HCT116 (cell line): ENCODE measurements around the gene TBC1D2. TPM values are rescaled to one million over a fixed set of nuclear protein-coding genes. Genes with fewer than 3 reads are reported as not detected.

Experiments
- ATAC-seq: fragments of 200-7000 bp; cut with Tn5 transposase; 2 replicates; pipeline ENCODE4 v1.9.1; 2020; ENCODE audit warnings: mild to moderate bottlenecking, moderate library complexity
- BruUV-seq: library from RNA; stranded (reverse); fragments of 400-500 nt; replicated peaks from 2 replicates; lab custom pipeline; 2021; lab: Mats Ljungman, UMichigan
- CTCF ChIA-PET: fragments of 300-600 bp; sonication (Branson Sonifier 250); formaldehyde crosslinking; loops from one replicate; lab custom pipeline; 2021; ENCODE audit warnings: antibody characterized with exemption; lab: Charles Lee
- POLR2A ChIA-PET: fragments of 300-600, 350-600 bp; sonication (Branson Sonifier 250); formaldehyde crosslinking; loops from one replicate; lab custom pipeline; 2021; ENCODE audit warnings: antibody characterized with exemption; lab: Charles Lee
- RAD21 ChIA-PET, 2 experiments: fragments of 300-600 bp; sonication (Branson Sonifier 250); formaldehyde crosslinking; loops; one replicate each; lab custom pipeline; 2023; ENCODE audit warnings: low total read pairs in 2 of 2; ENCODE audit not compliant: uncharacterized antibody in 2 of 2, unreplicated experiment in 2 of 2, low non-redundant PET in 1 of 2; lab: Charles Lee
- DNase-seq: peaks from one replicate; pipeline ENCODE4 v3.0.0-alpha.2; 2010; ENCODE audit warnings: low read depth, low spot score
- H2AFZ ChIP-seq: fragments of 200-600 bp; shearing (Covaris generic), sonication (generic); 2 replicates; pipeline ENCODE4 v1.6.1; 2017; ENCODE audit warnings: low read depth, mixed run types, mixed read lengths, antibody characterized with exemption, low read length; ENCODE audit not compliant: poor library complexity, severe bottlenecking
- H3K27ac ChIP-seq: 2 replicates; pipeline ENCODE4 v1.5.1; 2012; ENCODE audit warnings: low read depth, low read length
- H3K27me3 ChIP-seq: fragments of 200-600 bp; sonication (generic); 2 replicates; pipeline ENCODE4 v1.6.1; 2016; ENCODE audit warnings: mixed run types, low read length, mixed read lengths; ENCODE audit not compliant: insufficient read depth
- H3K36me3 ChIP-seq, 2 experiments: fragments of 200-500 bp in 1 of 2; fragments of 200-600 bp in 1 of 2; sonication (Bioruptor generic) in 1 of 2; sonication (generic) in 1 of 2; 2 replicates each; pipeline versions ENCODE4 v1.5.1 to v1.6.1; 2014 to 2016; ENCODE audit warnings: low read length in 2 of 2, inconsistent platforms in 1 of 2, mixed read lengths in 1 of 2, mixed run types in 1 of 2; ENCODE audit not compliant: insufficient read depth in 2 of 2, control insufficient read depth in 1 of 2
- H3K4me1 ChIP-seq, 2 experiments: fragments of 200-600 bp in 1 of 2; sonication (generic) in 1 of 2; 2 replicates each; pipeline versions ENCODE4 v1.5.1 to v1.6.1; 2012 to 2017; ENCODE audit warnings: low read length in 2 of 2, inconsistent platforms in 1 of 2, mild to moderate bottlenecking in 1 of 2, mixed read lengths in 1 of 2, mixed run types in 1 of 2, moderate library complexity in 1 of 2; ENCODE audit not compliant: insufficient read depth in 2 of 2, control insufficient read depth in 1 of 2
- H3K4me2 ChIP-seq: fragments of 200-600 bp; sonication (generic); 2 replicates; pipeline ENCODE4 v1.6.1; 2017; ENCODE audit warnings: mixed run types, low read length, mixed read lengths
- H3K4me3 ChIP-seq, 2 experiments: fragments of 200-600 bp in 1 of 2; sonication (generic) in 1 of 2; replicated peaks in 1 of 2; 2 replicates each; pipeline ENCODE4 v1.5.1; 2011 to 2016; ENCODE audit warnings: low read length in 2 of 2, control low read depth in 1 of 2, low read depth in 1 of 2, mild to moderate bottlenecking in 1 of 2, mixed read lengths in 1 of 2, mixed run types in 1 of 2
- H3K79me2 ChIP-seq: fragments of 200-600 bp; sonication (generic); 2 replicates; pipeline ENCODE4 v1.6.1; 2017; ENCODE audit warnings: mild to moderate bottlenecking, mixed run types, low read length, moderate library complexity, mixed read lengths; ENCODE audit not compliant: insufficient read depth
- H3K9ac ChIP-seq: fragments of 200-600 bp; sonication (generic); 2 replicates; pipeline ENCODE4 v1.6.1; 2016; ENCODE audit warnings: low read length, mixed read lengths
- H3K9me2 ChIP-seq: fragments of 200-600 bp; sonication (generic), shearing (Covaris generic); 2 replicates; pipeline ENCODE4 v1.6.1; 2017; ENCODE audit warnings: mixed run types, mild to moderate bottlenecking, moderate library complexity; ENCODE audit not compliant: insufficient read depth
- H3K9me3 ChIP-seq, 2 experiments: fragments of 200-500 bp in 1 of 2; fragments of 200-600 bp in 1 of 2; sonication (Bioruptor generic) in 1 of 2; sonication (generic) in 1 of 2; 2 replicates each; pipeline ENCODE4 v1.6.1; 2014 to 2017; ENCODE audit warnings: low read length in 2 of 2, mixed read lengths in 2 of 2, inconsistent platforms in 1 of 2, low read depth in 1 of 2, mild to moderate bottlenecking in 1 of 2, mixed run types in 1 of 2, moderate library complexity in 1 of 2; ENCODE audit not compliant: control insufficient read depth in 1 of 2, insufficient read depth in 1 of 2
- H4K20me1 ChIP-seq: fragments of 200-600 bp; sonication (generic), shearing (Covaris generic); 2 replicates; pipeline ENCODE4 v1.6.1; 2017; ENCODE audit warnings: mixed run types, mild to moderate bottlenecking, moderate library complexity; ENCODE audit not compliant: insufficient read depth
- CEBPB ChIP-seq: IDR thresholded peaks from 2 replicates; pipeline ENCODE4 v1.6.1; 2012; ENCODE audit warnings: low read depth
- ELF1 ChIP-seq: IDR thresholded peaks from 2 replicates; pipeline ENCODE4 v1.6.1; 2012; ENCODE audit warnings: low read depth, borderline replicate concordance
- EZH2 ChIP-seq: fragments of 200-600 bp; sonication (generic); IDR thresholded peaks from 2 replicates; pipeline ENCODE4 v1.6.1; 2017; ENCODE audit warnings: antibody characterized with exemption, mixed run types
- EZH2phosphoT487 ChIP-seq: fragments of 200-600 bp; IDR thresholded peaks from 2 replicates; pipeline ENCODE4 v1.6.1; 2018; ENCODE audit warnings: antibody characterized with exemption, borderline replicate concordance
- FOSL1 ChIP-seq: IDR thresholded peaks from 2 replicates; pipeline ENCODE4 v1.6.1; 2012; ENCODE audit warnings: low read depth
- JUND ChIP-seq: IDR thresholded peaks from 2 replicates; pipeline ENCODE4 v1.6.1; 2012
- POLR2A ChIP-seq: IDR thresholded peaks from 2 replicates; pipeline ENCODE4 v1.7.0; 2011; ENCODE audit warnings: borderline replicate concordance; ENCODE audit not compliant: insufficient read depth, insufficient read length; ENCODE audit errors: extremely low read depth
- RAD21 ChIP-seq: IDR thresholded peaks from 2 replicates; pipeline ENCODE4 v1.6.1; 2012; ENCODE audit warnings: low read depth, mild to moderate bottlenecking
- SIN3A ChIP-seq: IDR thresholded peaks from 2 replicates; pipeline ENCODE4 v1.6.1; 2012; ENCODE audit warnings: low read depth
- TCF7L2 ChIP-seq: IDR thresholded peaks from 2 replicates; pipeline ENCODE4 v1.7.0; 2011; ENCODE audit warnings: borderline replicate concordance, inconsistent platforms; ENCODE audit not compliant: insufficient read depth, insufficient read length; ENCODE audit errors: extremely low read depth
- ZBTB33 ChIP-seq: IDR thresholded peaks from 2 replicates; pipeline ENCODE4 v1.6.1; 2011; ENCODE audit warnings: mild to moderate bottlenecking, low read length, moderate library complexity; ENCODE audit not compliant: insufficient replicate concordance; ENCODE audit errors: extremely low read depth
- ZFX ChIP-seq: fragments of 450-650 bp; IDR thresholded peaks from 2 replicates; pipeline ENCODE4 v1.6.1; 2017
- intact Hi-C: fragments of 100-400 bp; cut with micrococcal nuclease; formaldehyde crosslinking; loops from 2 replicates; pipeline ENCODE4 v1.10.0; 2022
- total RNA-seq: library from RNA; stranded (reverse); gene quantifications from one replicate; pipeline ENCODE4 v1.2.1, GENCODE V29; 2021; ENCODE audit not compliant: unreplicated experiment
- TF ChIP-seq, protein P1 (sequence below): IDR thresholded peaks from 2 replicates; pipeline ENCODE4 v1.6.1; 2012
- TF ChIP-seq, protein P2 (sequence below), 3 experiments: fragments of 200-600 bp in 1 of 3; sonication (generic) in 1 of 3; IDR thresholded peaks in 2 of 3; conservative IDR thresholded peaks in 1 of 3; 2 replicates each; pipeline ENCODE4 v1.5.1; 2012 to 2017; ENCODE audit warnings: low read depth in 2 of 3, low read length in 2 of 3, antibody characterized with exemption in 1 of 3, borderline replicate concordance in 1 of 3, control low read depth in 1 of 3, mild to moderate bottlenecking in 1 of 3, mixed read lengths in 1 of 3, mixed run types in 1 of 3, moderate library complexity in 1 of 3; ENCODE audit not compliant: insufficient read depth in 1 of 3

The TBC1D2 gene
- total RNA-seq, 1 experiment from 2014 or later: 9.8 TPM

GRCh38 chr9:98230789-98231188 is 24.7 kb downstream of the TBC1D2 start (continued):
- TF ChIP-seq POLR2A (no peak), FOSL1 (no peak), CEBPB (no peak), JUND (no peak)
- TF ChIP-seq, protein P1, sequence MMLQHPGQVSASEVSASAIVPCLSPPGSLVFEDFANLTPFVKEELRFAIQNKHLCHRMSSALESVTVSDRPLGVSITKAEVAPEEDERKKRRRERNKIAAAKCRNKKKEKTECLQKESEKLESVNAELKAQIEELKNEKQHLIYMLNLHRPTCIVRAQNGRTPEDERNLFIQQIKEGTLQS: no peak

DNA sequence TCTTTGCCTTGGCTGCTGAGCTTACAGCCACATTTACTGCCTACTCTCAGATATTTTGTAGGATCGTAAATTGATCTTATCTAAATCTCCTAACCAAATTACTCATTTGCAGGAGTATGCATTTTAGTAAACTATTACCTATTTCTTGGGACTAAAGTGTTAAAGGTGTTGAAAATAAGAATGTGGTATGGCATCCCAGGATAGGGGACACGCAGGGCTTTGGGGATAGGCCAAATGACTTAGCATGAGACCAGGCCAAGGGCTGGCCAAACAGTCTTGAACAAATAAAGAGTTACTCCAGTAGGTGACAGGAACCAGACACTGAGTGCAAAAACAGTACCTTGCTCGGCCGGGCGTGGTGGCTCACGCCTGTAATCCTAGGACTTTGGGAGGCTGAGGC is 25.1 kb downstream of the TBC1D2 start:
- ChIA-PET CTCF (interaction anchor here (1.3 kb wide), 1 partner anchor 12 kb away, joined by 3 read pairs; no protein-coding TSS in a partner anchor), RAD21 (no interaction called here)
- no peaks in the 10 kb centered on the region for H3K79me2 ChIP-seq
- intact Hi-C loops: no loop called here
- no peak for ATAC-seq
- TF ChIP-seq EZH2: no peak
- no peak for TF ChIP-seq ZBTB33
- TF ChIP-seq POLR2A: no peak
- TF ChIP-seq, protein P2, sequence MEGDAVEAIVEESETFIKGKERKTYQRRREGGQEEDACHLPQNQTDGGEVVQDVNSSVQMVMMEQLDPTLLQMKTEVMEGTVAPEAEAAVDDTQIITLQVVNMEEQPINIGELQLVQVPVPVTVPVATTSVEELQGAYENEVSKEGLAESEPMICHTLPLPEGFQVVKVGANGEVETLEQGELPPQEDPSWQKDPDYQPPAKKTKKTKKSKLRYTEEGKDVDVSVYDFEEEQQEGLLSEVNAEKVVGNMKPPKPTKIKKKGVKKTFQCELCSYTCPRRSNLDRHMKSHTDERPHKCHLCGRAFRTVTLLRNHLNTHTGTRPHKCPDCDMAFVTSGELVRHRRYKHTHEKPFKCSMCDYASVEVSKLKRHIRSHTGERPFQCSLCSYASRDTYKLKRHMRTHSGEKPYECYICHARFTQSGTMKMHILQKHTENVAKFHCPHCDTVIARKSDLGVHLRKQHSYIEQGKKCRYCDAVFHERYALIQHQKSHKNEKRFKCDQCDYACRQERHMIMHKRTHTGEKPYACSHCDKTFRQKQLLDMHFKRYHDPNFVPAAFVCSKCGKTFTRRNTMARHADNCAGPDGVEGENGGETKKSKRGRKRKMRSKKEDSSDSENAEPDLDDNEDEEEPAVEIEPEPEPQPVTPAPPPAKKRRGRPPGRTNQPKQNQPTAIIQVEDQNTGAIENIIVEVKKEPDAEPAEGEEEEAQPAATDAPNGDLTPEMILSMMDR (IDR thresholded peaks at IDR 0.05 in 2 of 3, conservative IDR thresholded peaks at IDR 0.05 in 1 of 3; ENCODE audit: borderline replicate concordance in 1 of 3, insufficient read depth in 1 of 3, low read depth in 2 of 3, low read length in 2 of 3): no peak
- no peak for TF ChIP-seq ELF1
- no peak for TF ChIP-seq TCF7L2
- TF ChIP-seq, protein P1: no peak
- no peak for TF ChIP-seq ZFX
- no peak for TF ChIP-seq RAD21
- no peak for TF ChIP-seq SIN3A
- no peak for TF ChIP-seq EZH2phosphoT487
- TF ChIP-seq, all 23 proteins: peak for 0
- no peak overlapping the region for H3K4me2 ChIP-seq
- peaks cover 5 to 19% of the 10 kb centered on the region in 2 experiments; a peak in 3 of 4 replicates for H3K4me1 ChIP-seq
- no peaks in the 10 kb centered on the region for H3K9me2 ChIP-seq
- no peaks in the 10 kb centered on the region for H3K9me3 ChIP-seq
- H3K36me3 ChIP-seq: 0 out of 4 replicates have a peak, but pooled peaks cover 2 to 5% of the 10 kb centered on the region in 2 experiments
- POLR2A ChIA-PET: no interaction called here
- no peak overlapping the region for H3K27ac ChIP-seq
- no peak for DNase-seq
- no peak overlapping the region for H3K9ac ChIP-seq
- no TSS peak for BruUV-seq
- H3K4me3 ChIP-seq: no peak overlapping the region
- H4K20me1 ChIP-seq: no peaks in the 10 kb centered on the region
- H2AFZ ChIP-seq: no peak overlapping the region
- H3K27me3 ChIP-seq: no peaks in the 10 kb centered on the region
